Epithelial cell of proximal tubule (primary cell): ENCODE measurements around the gene SOX6. TPM values are rescaled to one million over a fixed set of nuclear protein-coding genes. Genes with fewer than 3 reads are reported as not detected.

Experiments used
- DNase-seq: peaks from one replicate; pipeline ENCODE4 v3.0.0-alpha.2; 2011; ENCODE audit warnings: low read depth
- H3K4me3 ChIP-seq: 2 replicates; pipeline ENCODE4 v1.5.1; 2011; ENCODE audit warnings: low read depth, mild to moderate bottlenecking, low read length
- total RNA-seq: library from RNA; depleted of rRNA; stranded (reverse); fragments of >200 nt; gene quantifications from 2 replicates; pipeline ENCODE4 v1.2.3, GENCODE V29; 2015
- TF ChIP-seq, protein P1 (sequence below): conservative IDR thresholded peaks from 2 replicates; pipeline ENCODE4 v1.5.1; 2012; ENCODE audit warnings: low read depth, mild to moderate bottlenecking, low read length

The SOX6 gene
- total RNA-seq, 1 donor from 2014 or later = 1.6 TPM

DNA sequence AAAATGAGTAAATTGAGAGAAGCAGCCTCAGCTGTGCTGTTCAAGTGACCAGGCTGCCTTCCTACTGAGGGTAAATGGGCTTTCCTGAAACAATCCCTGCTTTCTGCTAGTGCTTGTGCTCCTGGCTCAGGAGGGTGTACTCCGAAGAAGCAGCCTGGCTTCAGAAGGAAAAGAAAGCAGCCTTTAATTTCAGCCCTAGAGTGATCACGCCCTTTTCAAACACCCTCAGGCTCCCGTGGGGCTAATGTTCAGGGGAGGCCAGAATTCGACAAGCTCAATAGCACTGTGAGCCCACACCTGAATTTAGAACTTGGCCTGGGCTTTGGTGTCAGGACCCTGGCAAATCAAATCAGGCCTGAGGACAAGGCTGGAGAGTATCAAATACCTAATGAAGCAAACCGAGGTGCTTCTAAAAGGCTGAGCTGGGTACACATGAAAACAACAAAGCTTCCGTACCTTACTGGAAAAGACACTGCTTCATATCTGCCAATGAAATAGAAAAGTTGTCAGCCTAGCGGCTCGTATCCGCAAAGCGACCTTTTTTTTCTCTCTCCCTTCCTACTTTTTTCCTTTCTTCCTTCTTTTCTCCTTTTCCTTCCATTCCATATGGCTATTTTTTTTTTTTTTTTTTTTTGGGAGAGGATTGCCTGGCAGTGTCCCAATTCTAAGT, 387.8 kb downstream of the SOX6 start:
- no peak for DNase-seq
- no peak overlapping the region for H3K4me3 ChIP-seq
- TF ChIP-seq, protein P1, sequence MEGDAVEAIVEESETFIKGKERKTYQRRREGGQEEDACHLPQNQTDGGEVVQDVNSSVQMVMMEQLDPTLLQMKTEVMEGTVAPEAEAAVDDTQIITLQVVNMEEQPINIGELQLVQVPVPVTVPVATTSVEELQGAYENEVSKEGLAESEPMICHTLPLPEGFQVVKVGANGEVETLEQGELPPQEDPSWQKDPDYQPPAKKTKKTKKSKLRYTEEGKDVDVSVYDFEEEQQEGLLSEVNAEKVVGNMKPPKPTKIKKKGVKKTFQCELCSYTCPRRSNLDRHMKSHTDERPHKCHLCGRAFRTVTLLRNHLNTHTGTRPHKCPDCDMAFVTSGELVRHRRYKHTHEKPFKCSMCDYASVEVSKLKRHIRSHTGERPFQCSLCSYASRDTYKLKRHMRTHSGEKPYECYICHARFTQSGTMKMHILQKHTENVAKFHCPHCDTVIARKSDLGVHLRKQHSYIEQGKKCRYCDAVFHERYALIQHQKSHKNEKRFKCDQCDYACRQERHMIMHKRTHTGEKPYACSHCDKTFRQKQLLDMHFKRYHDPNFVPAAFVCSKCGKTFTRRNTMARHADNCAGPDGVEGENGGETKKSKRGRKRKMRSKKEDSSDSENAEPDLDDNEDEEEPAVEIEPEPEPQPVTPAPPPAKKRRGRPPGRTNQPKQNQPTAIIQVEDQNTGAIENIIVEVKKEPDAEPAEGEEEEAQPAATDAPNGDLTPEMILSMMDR = no peak

DNA sequence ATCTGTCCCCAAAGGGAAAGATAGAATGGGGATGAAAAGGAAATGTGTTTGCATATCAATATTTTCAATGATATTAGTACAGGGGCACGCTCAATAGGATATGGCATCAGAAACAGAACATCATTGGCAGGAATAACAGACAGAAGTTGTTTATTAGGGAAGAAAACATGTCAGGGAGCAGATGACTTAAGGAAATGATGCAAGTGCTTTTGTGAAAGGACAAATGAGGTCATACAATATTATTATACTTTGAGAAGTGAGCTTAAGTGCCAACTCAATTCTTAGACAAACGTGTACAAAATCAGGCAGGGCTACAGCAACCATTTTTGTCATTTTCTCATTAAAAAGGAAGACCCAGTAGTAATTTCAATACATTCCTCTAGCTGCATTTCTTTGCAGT, 388.4 kb downstream of the SOX6 start:
- no peak overlapping the region for H3K4me3 ChIP-seq
- DNase-seq = no peak
- TF ChIP-seq, protein P1 = no peak

DNA sequence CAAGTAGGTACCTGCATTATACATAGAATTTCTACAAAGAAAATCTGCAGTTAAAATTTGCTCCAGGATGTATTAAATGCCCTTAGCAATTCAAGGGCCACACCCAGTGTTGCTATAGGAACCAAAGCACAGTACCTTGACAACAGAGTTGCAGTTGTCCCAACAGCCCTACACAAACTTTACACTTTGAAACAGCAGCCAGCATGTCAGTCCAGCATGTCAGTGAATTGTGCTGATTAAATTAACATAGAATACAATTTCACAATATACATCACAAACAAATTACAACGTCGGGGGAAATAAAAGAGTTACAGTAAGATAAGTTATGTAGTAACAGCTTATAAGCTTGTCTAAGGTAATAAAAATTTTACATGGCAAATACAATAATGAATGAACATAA, 389.2 kb downstream of the SOX6 start:
- TF ChIP-seq, protein P1 = no peak
- DNase-seq = no peak
- H3K4me3 ChIP-seq = no peak overlapping the region

DNA sequence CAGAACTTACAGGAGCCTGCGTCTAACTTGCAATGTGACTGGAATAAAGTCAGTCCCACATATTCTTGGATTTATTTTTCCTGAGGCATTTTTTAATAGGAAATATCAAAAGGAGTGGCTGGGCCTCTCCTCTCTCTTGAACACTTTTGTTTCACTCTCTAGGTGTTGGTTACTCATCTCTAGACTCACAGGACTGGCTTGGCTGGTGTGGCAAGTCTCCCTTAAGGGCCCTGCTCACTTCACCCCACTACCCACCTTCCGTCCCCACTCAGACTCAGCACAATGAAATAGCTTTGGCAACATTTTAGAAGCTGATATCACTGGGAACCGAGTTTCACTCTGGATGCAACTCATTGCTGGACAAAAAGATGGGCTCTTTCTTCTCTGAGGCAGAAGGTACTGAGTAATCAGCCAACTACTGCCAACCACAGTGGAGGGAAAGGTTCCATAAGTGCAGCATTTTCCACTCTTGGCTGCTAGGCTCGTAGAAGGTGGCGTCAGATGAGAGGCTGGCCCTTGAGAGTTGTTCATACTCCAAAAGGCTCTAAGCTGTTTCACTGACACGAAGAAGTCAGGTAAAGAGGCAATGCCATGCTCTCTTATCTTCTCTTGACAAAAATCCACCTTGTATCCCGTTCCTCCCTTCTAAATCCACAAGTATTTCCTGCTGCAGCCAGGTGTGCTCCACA, 390.6 kb downstream of the SOX6 start:
- no peak overlapping the region for H3K4me3 ChIP-seq
- no peak for DNase-seq
- TF ChIP-seq, protein P1 = no peak

DNA sequence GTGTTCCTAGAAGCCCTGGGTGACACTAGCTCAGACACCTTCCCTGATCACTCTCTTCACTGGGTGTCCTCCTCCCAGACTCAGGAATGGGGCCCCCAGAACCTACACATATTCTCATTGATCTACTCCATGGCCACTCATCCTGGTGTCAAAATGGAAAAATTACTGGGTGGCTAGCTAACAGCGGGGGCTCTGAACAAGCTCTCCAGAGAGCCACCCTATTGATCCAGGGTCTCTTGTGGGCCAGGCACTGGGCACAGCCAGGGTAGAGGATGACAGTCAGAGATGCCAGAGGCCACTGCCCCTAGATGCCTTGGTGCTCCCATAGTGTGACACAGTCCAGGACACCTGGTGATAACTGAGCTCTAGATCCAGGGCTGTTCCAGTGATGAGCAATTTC, 393.1 kb downstream of the SOX6 start:
- TF ChIP-seq, protein P1 = no peak
- H3K4me3 ChIP-seq = no peak overlapping the region
- DNase-seq = no peak

DNA sequence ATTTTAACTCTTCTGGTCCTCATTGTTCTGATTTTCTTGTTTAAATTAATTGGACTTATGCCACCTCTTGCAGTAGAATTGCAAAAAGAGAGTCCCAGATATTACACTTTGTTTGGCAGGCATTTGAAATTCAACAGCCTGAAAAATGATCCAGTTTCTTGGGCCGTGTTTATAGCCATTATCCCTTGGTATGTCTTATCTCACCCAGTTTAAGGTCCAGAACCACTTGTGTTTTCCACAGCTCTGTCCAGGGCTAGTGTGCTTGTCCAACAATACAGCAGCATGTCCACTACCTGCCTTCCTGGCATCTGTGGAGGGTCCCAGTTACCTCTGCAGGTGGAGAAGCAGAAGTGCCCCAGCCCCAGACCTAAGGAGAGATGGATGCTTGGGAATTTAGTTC, 397.4 kb downstream of the SOX6 start:
- TF ChIP-seq, protein P1 = no peak
- DNase-seq = no peak
- H3K4me3 ChIP-seq = no peak overlapping the region

DNA sequence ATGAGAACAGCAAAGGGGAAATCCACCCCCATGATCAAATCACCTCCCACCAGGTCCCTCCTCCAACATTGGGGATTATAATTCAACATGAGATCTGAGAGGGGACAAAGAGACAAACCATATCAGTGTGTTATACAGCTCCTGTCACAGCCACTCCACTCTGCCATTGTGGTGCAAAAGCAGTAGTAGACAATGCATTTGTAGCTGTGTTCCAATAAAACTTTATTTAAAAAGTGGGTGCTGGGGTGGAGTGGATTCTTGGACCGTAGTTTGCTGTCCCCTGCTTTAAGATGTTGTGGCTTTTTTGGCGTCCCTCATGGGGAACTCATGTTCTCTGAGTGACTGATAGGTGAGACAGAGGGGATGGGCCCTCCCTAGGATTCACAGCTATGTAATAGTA, 399.1 kb downstream of the SOX6 start:
- no peak for DNase-seq
- H3K4me3 ChIP-seq = no peak overlapping the region
- TF ChIP-seq, protein P1 = no peak
